Bronchial epithelial cell (primary cell): ENCODE data around the gene RALGAPA2. TPM values are rescaled to one million over a fixed set of nuclear protein-coding genes. Genes with fewer than 3 reads are reported as not detected.

Experiments
- DNase-seq: peaks from one replicate; pipeline ENCODE4 v3.0.0-alpha.2; 2010; ENCODE audit warnings: low read depth
- FAIRE-seq: peaks from 2 replicates; lab custom pipeline; 2011; peaks lifted over from hg19 to GRCh38; lab: Jason Lieb, UNC
- H3K27me3 ChIP-seq: 2 replicates; pipeline ENCODE4 v1.5.1; 2011; ENCODE audit warnings: low read length; ENCODE audit not compliant: control insufficient read depth, insufficient read depth
- H3K36me3 ChIP-seq: 2 replicates; pipeline ENCODE4 v1.5.1; 2011; ENCODE audit warnings: low read length; ENCODE audit not compliant: control insufficient read depth, insufficient read depth
- H3K4me3 ChIP-seq: 2 replicates; pipeline ENCODE4 v1.5.1; 2011; ENCODE audit warnings: mild to moderate bottlenecking, low read depth, low read length, control low read depth
- CTCF ChIP-seq: IDR thresholded peaks from 2 replicates; pipeline ENCODE4 v1.5.1; 2011; ENCODE audit warnings: mild to moderate bottlenecking, moderate library complexity, low read length, control low read depth, inconsistent platforms; ENCODE audit not compliant: insufficient read depth, severe bottlenecking
- total RNA-seq: library from RNA; depleted of rRNA; stranded (reverse); fragments of >200 nt; gene quantifications from 2 replicates; pipeline ENCODE4 v1.2.1, GENCODE V29; 2014

RALGAPA2 gene
- total RNA-seq, 1 donor from 2014 or later = 8.7 TPM

- DNase-seq = no peak
- TF ChIP-seq CTCF = no peak
- Histone ChIP-seq H3K4me3 (no peak overlapping the region), H3K27me3 (no peaks in the 10 kb centered on the region), H3K36me3 (no peaks in the 10 kb centered on the region)
- FAIRE-seq = no peak
These were observed 21.5 kb upstream of the RALGAPA2 start for GRCh38 chr20:20733943-20734342.

DNA sequence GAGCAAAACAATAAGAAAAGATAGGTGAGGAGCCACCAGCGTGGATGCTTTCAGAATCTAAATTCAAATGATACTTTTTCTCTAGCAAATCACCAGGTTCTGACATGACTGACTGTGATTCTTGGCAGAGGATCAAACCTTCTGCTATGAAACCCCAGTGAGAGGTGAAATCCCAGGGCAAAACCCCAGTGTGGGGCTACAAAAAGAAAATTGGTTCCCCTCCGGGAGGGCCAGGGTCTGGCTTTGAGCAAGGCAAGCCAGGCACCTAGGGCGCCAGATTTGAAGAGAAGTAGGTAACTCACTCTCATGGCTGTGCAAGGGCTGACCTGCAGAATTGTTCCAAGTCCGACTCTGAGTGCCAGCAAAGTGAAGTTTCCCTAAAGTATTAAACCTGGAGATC, 20.2 kb upstream of the RALGAPA2 start:
- TF ChIP-seq CTCF = no peak
- FAIRE-seq (no peak), DNase-seq (peak; percentile 55)
- Histone ChIP-seq H3K27me3 (no peaks in the 10 kb centered on the region), H3K36me3 (no peaks in the 10 kb centered on the region), H3K4me3 (no peak overlapping the region)

GRCh38 chr20:20731945-20732296, 19.5 kb upstream of the RALGAPA2 start:
- peak; percentile 84 for DNase-seq
- TF ChIP-seq CTCF = no peak
- no peak overlapping the region for H3K4me3 ChIP-seq
- no peaks in the 10 kb centered on the region for H3K27me3 ChIP-seq
- FAIRE-seq = no peak
- H3K36me3 ChIP-seq = no peaks in the 10 kb centered on the region

DNA sequence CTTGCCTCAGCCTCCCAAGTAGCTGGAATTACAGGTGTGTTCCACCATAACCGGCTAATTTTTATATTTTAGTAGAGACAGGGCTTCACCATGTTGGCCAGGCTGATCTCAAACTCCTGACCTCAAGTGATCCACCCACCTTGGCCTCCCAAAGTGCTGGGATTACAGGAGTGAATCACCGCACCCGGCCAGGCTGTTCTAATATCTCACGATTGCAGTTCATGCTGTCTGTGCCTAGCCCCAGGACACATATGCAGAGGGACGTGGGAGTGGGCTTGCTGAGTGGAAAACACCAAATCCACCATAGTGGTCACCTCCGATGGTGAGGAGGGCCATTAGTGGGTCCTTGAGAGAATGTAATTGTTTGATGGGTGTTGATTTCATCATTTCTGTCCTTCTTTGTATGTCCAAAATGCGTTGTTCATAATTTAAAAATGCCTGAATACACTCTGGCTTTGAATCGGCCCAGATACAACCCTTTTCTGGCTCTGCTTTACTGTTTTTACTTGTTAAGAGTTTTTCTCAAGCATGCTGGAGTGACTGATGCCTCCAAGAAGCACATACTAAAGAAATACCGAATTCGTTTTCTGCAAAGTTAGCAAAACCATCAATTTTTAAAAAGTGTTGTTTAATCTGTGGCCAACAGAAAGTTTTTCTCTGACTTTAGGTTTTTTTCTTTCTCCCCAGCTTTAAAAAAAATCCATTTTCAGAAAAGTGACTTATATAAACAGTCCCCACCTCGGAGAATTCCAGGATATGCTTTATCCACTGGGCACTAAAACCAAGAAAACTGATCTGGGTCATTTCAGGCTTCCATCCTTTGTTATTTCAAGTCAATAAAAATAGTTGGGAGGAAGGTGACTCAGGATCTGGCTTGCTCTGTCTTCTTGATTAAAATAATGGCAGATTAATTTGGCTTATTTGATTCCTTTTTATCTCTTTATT, 18.8 kb upstream of the RALGAPA2 start:
- no peak overlapping the region for H3K4me3 ChIP-seq
- no peaks in the 10 kb centered on the region for H3K36me3 ChIP-seq
- FAIRE-seq (no peak), DNase-seq (no peak)
- TF ChIP-seq CTCF = no peak
- H3K27me3 ChIP-seq = no peaks in the 10 kb centered on the region

DNA sequence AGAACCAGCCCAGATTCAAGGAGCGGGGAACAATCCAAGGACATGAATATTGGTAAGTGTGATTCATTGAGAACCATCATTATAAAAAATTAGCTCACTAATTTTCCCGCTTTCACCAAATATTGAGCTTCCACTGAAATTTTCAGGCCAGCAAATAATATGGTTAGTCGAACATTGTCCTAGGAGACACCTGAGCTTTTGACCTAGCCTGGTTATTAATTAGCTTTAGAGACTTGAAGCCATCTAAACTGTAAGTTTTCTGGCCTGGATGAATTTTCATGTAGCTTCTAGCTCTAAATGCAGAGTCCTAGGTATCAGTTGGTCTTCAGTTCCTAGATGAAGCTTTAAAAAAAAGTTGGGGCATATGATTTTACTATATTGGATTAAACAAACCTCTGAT, 17.1 kb upstream of the RALGAPA2 start:
- H3K4me3 ChIP-seq = no peak overlapping the region
- DNase-seq (no peak), FAIRE-seq (no peak)
- H3K27me3 ChIP-seq = no peaks in the 10 kb centered on the region
- TF ChIP-seq CTCF = no peak
- H3K36me3 ChIP-seq = no peaks in the 10 kb centered on the region
